SK-N-SH treated with all-trans-retinoic acid at 6 μM for 48 hours (cell line): ENCODE data around the gene KLHL29.

Source experiments
- CSDC2 ChIP-seq: fragments of 250-450 bp; sonication (Bioruptor Pico); IDR thresholded peaks from 2 replicates; pipeline ENCODE4 v1.5.0; 2020; ENCODE audit warnings: mild to moderate bottlenecking, moderate library complexity
- POU6F1 ChIP-seq: fragments of 250-450 bp; sonication (Bioruptor Pico); IDR thresholded peaks from 2 replicates; pipeline ENCODE4 v1.8.0; 2021; ENCODE audit warnings: low read depth, mild to moderate bottlenecking, moderate library complexity, borderline replicate concordance
- RARB ChIP-seq: fragments of 250-450 bp; sonication (Bioruptor Pico); IDR thresholded peaks from 2 replicates; pipeline ENCODE4 v1.8.0; 2021; ENCODE audit warnings: mild to moderate bottlenecking, moderate library complexity
- ZFP3 ChIP-seq: fragments of 250-450 bp; sonication (Bioruptor Pico); IDR thresholded peaks from 2 replicates; pipeline ENCODE4 v1.5.0; 2020; ENCODE audit warnings: mild to moderate bottlenecking, moderate library complexity
- ZFP30 ChIP-seq: fragments of 450-650 bp; formaldehyde crosslinking; IDR thresholded peaks from 2 replicates; pipeline ENCODE4 v1.5.0; 2022; ENCODE audit warnings: mild to moderate bottlenecking, moderate library complexity
- ZNF8 ChIP-seq: fragments of 450-650 bp; formaldehyde crosslinking; IDR thresholded peaks from 2 replicates; pipeline ENCODE4 v1.5.0; 2020; ENCODE audit warnings: mild to moderate bottlenecking, moderate library complexity

- TF ChIP-seq CSDC2 (CRISPR knock-in tag) (no peak), ZFP30 (no peak), ZNF8 (CRISPR knock-in tag) (no peak), POU6F1 (CRISPR knock-in tag) (no peak), ZFP3 (CRISPR knock-in tag) (no peak), RARB (CRISPR knock-in tag) (no peak)
Observed at GRCh38 chr2:23557455-23557854, 172.5 kb downstream of the KLHL29 start.
